Measurements from ENCODE around the gene PAIP1.

The PAIP1 gene

DNA sequence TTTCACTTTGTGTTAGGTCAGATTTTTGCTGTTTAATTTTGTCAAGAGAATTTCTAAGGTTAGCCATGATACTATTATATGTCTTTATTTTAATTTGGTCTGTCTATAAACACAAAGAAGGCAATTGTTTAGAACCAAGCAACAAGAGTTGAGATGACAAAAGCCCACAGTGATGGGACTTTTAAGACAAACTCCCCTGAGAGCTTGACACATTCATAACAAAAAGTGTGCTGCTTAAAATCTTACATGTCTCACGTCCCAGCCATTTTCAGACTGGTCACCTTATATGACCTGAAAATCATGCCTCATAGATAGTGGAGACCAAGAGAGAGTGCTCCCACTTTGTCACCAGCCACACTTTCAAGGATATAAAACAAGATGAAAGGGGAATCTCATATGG lies 24.5 kb upstream of the PAIP1 start:
- TF ChIP-seq CREB1 (IDR thresholded peaks at IDR 0.05; ENCODE audit: low read depth) (no peak), TAF1 (IDR thresholded peaks at IDR 0.05; ENCODE audit: low read depth) (no peak), CEBPB (IDR thresholded peaks at IDR 0.05) (no peak), EGR1 (IDR thresholded peaks at IDR 0.05) (no peak), FOXM1 (IDR thresholded peaks at IDR 0.05; ENCODE audit: borderline replicate concordance, low read depth) (no peak), ZBTB7A (IDR thresholded peaks at IDR 0.05; ENCODE audit: low read depth) (no peak), NFIC (IDR thresholded peaks at IDR 0.05) (no peak), TCF12 (IDR thresholded peaks at IDR 0.05; ENCODE audit: low read depth) (no peak), EP300 (IDR thresholded peaks at IDR 0.05; ENCODE audit: borderline replicate concordance) (no peak), TEAD4 (IDR thresholded peaks at IDR 0.05) (no peak), YY1 (IDR thresholded peaks at IDR 0.05; ENCODE audit: low read depth) (no peak), RAD21 (IDR thresholded peaks at IDR 0.05; ENCODE audit: low read depth) (no peak)
- TF ChIP-seq, protein P1, sequence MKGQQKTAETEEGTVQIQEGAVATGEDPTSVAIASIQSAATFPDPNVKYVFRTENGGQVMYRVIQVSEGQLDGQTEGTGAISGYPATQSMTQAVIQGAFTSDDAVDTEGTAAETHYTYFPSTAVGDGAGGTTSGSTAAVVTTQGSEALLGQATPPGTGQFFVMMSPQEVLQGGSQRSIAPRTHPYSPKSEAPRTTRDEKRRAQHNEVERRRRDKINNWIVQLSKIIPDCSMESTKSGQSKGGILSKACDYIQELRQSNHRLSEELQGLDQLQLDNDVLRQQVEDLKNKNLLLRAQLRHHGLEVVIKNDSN (IDR thresholded peaks at IDR 0.05) = no peak
- TF ChIP-seq, protein P2, sequence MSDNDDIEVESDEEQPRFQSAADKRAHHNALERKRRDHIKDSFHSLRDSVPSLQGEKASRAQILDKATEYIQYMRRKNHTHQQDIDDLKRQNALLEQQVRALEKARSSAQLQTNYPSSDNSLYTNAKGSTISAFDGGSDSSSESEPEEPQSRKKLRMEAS (IDR thresholded peaks at IDR 0.05) = no peak
- TF ChIP-seq, protein P3, sequence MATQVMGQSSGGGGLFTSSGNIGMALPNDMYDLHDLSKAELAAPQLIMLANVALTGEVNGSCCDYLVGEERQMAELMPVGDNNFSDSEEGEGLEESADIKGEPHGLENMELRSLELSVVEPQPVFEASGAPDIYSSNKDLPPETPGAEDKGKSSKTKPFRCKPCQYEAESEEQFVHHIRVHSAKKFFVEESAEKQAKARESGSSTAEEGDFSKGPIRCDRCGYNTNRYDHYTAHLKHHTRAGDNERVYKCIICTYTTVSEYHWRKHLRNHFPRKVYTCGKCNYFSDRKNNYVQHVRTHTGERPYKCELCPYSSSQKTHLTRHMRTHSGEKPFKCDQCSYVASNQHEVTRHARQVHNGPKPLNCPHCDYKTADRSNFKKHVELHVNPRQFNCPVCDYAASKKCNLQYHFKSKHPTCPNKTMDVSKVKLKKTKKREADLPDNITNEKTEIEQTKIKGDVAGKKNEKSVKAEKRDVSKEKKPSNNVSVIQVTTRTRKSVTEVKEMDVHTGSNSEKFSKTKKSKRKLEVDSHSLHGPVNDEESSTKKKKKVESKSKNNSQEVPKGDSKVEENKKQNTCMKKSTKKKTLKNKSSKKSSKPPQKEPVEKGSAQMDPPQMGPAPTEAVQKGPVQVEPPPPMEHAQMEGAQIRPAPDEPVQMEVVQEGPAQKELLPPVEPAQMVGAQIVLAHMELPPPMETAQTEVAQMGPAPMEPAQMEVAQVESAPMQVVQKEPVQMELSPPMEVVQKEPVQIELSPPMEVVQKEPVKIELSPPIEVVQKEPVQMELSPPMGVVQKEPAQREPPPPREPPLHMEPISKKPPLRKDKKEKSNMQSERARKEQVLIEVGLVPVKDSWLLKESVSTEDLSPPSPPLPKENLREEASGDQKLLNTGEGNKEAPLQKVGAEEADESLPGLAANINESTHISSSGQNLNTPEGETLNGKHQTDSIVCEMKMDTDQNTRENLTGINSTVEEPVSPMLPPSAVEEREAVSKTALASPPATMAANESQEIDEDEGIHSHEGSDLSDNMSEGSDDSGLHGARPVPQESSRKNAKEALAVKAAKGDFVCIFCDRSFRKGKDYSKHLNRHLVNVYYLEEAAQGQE (IDR thresholded peaks at IDR 0.05; ENCODE audit: low read depth) = no peak

DNA sequence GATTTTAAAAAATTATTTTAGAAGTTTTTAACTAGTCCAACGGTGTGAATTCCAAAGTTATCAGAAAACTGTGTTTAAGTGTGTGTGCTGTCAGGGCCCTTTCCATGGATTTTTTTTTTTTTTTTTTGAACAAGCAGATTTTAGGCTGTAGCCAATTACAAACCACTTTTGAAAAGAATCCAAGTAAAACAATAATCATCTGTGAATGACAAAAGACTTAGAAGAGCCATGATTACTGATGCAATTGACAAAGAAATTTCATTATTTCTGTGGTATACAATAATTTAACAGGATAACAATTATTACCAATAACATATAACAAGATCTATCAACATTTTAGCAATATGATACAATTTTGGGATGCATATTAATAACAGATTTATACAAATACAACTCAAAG lies 16.2 kb upstream of the PAIP1 start:
- TF ChIP-seq FOXM1 (IDR thresholded peaks at IDR 0.05; ENCODE audit: borderline replicate concordance, low read depth) (no peak), CEBPB (IDR thresholded peaks at IDR 0.05) (no peak), ZBTB7A (IDR thresholded peaks at IDR 0.05; ENCODE audit: low read depth) (no peak), EGR1 (IDR thresholded peaks at IDR 0.05) (no peak), EP300 (IDR thresholded peaks at IDR 0.05; ENCODE audit: borderline replicate concordance) (no peak), TEAD4 (IDR thresholded peaks at IDR 0.05) (no peak), NFIC (IDR thresholded peaks at IDR 0.05) (no peak), CREB1 (IDR thresholded peaks at IDR 0.05; ENCODE audit: low read depth) (no peak), RAD21 (IDR thresholded peaks at IDR 0.05; ENCODE audit: low read depth) (no peak), YY1 (IDR thresholded peaks at IDR 0.05; ENCODE audit: low read depth) (no peak), TAF1 (IDR thresholded peaks at IDR 0.05; ENCODE audit: low read depth) (no peak), TCF12 (IDR thresholded peaks at IDR 0.05; ENCODE audit: low read depth) (no peak)
- TF ChIP-seq, protein P1 (IDR thresholded peaks at IDR 0.05) = no peak
- TF ChIP-seq, protein P3 (IDR thresholded peaks at IDR 0.05; ENCODE audit: low read depth) = no peak
- TF ChIP-seq, protein P2 (IDR thresholded peaks at IDR 0.05) = no peak

DNA sequence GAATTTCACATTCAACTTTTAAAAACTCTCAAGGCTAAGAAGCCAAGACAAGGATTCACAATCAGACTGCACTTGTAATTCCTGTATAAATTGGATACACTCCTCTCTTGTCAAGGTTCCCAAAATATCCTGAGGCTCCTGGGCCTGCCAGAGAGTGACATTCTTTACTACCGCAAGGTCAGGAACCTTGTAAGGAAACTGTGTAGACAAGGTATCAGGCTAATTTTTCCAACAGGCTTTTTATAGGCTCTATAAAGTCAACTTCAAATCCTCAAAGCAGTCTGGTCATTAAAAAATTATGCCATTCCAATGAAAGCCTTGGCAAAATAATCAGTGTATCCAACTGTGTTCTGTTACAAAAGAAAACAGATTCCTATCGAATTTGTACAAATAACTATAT lies 15.5 kb upstream of the PAIP1 start:
- TF ChIP-seq ZBTB7A (IDR thresholded peaks at IDR 0.05; ENCODE audit: low read depth) (no peak), NFIC (IDR thresholded peaks at IDR 0.05) (no peak), TAF1 (IDR thresholded peaks at IDR 0.05; ENCODE audit: low read depth) (no peak), RAD21 (IDR thresholded peaks at IDR 0.05; ENCODE audit: low read depth) (no peak), TEAD4 (IDR thresholded peaks at IDR 0.05) (no peak), YY1 (IDR thresholded peaks at IDR 0.05; ENCODE audit: low read depth) (no peak), FOXM1 (IDR thresholded peaks at IDR 0.05; ENCODE audit: borderline replicate concordance, low read depth) (no peak), CEBPB (IDR thresholded peaks at IDR 0.05) (no peak), EP300 (IDR thresholded peaks at IDR 0.05; ENCODE audit: borderline replicate concordance) (no peak)
- TF ChIP-seq, protein P2 (IDR thresholded peaks at IDR 0.05) = no peak
- TF ChIP-seq, protein P1 (IDR thresholded peaks at IDR 0.05) = no peak
- TF ChIP-seq, protein P3 (IDR thresholded peaks at IDR 0.05; ENCODE audit: low read depth) = no peak

DNA sequence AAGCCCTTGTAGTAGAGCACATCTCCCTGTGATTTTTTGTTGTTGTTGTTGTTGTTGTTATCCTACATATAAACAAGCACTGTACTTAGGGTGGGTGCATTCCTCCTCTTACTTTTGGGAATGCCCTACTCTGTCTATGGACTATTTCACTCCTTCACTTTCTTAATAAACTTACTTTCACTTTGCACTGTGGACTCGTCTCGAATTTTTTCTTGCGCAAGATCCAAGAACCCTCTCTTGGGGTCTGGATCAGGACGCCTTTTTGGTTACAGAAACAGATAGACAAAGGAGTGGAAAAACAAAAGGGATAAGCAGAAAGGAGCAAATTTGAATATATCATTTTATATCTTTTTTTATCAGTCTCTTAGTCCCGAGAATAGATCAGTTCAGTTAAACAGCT lies 14.4 kb upstream of the PAIP1 start:
- no peak for TF ChIP-seq EGR1 (IDR thresholded peaks at IDR 0.05)
- no peak for TF ChIP-seq CEBPB (IDR thresholded peaks at IDR 0.05)
- TF ChIP-seq, protein P2 (IDR thresholded peaks at IDR 0.05) = no peak
- TF ChIP-seq TEAD4 (IDR thresholded peaks at IDR 0.05) = no peak
- TF ChIP-seq, protein P3 (IDR thresholded peaks at IDR 0.05; ENCODE audit: low read depth) = no peak
- no peak for TF ChIP-seq RAD21 (IDR thresholded peaks at IDR 0.05; ENCODE audit: low read depth)
- TF ChIP-seq TCF12 (IDR thresholded peaks at IDR 0.05; ENCODE audit: low read depth) = no peak
- TF ChIP-seq YY1 (IDR thresholded peaks at IDR 0.05; ENCODE audit: low read depth) = no peak
- TF ChIP-seq FOXM1 (IDR thresholded peaks at IDR 0.05; ENCODE audit: borderline replicate concordance, low read depth) = no peak
- no peak for TF ChIP-seq EP300 (IDR thresholded peaks at IDR 0.05; ENCODE audit: borderline replicate concordance)
- TF ChIP-seq, protein P1 (IDR thresholded peaks at IDR 0.05) = no peak

Data from Ishikawa (cell line).